Stimulated activated naive CD8-positive, alpha-beta T cell treated with anti-CD3 and anti-CD28 coated beads, Interleukin-15, Interleukin-2, amounts not matched to agents 100 ng/mL and 50 ng/mL, for 24 hours (primary cell): ENCODE measurements around the gene GPBP1.
"Not testable (repeated sequence)": the region's sequence is repeated elsewhere in the genome, so short reads cannot be mapped to it uniquely, and the experiment has no call there.

Experiments used
- H3K27ac Mint-ChIP-seq: one replicate; pipeline ENCODE4 v1.8.0; 2021; ENCODE audit warnings: mild to moderate bottlenecking, mixed read lengths
- H3K27me3 Mint-ChIP-seq: one replicate; pipeline ENCODE4 v1.8.0; 2021; ENCODE audit warnings: mixed read lengths
- H3K36me3 Mint-ChIP-seq: one replicate; pipeline ENCODE4 v1.8.0; 2021; ENCODE audit warnings: low read depth, mixed read lengths
- H3K4me1 Mint-ChIP-seq: one replicate; pipeline ENCODE4 v1.8.0; 2021; ENCODE audit warnings: low read depth, mixed read lengths
- H3K4me3 Mint-ChIP-seq: one replicate; pipeline ENCODE4 v1.8.0; 2021; ENCODE audit warnings: mild to moderate bottlenecking, mixed read lengths
- H3K9me3 Mint-ChIP-seq: one replicate; pipeline ENCODE4 v1.8.0; 2021; ENCODE audit warnings: mixed read lengths

The GPBP1 gene

DNA sequence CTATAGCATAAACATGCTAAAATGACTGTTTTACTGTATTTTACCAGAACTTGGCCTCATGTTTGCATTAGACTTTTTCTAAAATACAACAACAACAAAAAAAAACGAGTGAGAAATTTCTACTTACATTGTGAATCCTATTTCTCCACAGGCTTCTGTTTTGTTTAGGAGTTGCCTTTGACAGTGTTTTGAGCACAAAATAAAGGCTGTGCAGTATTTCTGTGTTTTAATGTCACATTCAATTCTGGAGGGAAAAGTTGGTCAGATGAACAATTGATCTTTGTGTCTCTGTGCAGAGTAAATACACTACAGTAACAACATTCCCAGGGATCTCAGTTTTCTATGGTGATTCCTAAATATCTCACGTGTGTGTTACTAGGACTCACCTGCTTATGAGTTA, 131.1 kb downstream of the GPBP1 start:
- H3K4me3 Mint-ChIP-seq: no peak overlapping the region
- H3K36me3 Mint-ChIP-seq: peaks cover 4% of the 10 kb centered on the region
- peaks cover 5% of the 10 kb centered on the region for H3K27me3 Mint-ChIP-seq
- peaks cover 26% of the 10 kb centered on the region for H3K4me1 Mint-ChIP-seq
- H3K9me3 Mint-ChIP-seq: peaks cover 9% of the 10 kb centered on the region
- H3K27ac Mint-ChIP-seq: no peak overlapping the region

DNA sequence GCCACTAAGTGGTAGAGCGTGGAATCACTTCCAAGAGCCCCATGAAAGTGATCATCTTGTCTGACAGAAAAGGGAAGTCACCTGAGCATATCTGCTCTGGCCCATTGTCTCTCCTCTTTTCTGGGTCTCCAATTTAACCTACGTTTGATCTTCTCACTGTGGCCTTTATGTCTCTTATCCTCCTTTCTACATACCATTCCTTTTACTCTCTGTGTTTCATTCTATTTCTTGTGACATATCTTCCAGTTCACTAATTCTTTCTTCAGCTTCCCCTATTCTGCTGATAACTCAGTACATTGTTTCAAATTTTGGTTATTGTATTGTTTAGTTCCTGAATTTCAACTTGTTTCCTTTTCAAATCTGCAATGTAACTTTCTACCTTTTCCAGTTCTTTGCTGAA, 132.5 kb downstream of the GPBP1 start:
- no peak overlapping the region for H3K27ac Mint-ChIP-seq
- H3K4me1 Mint-ChIP-seq: peaks cover 19% of the 10 kb centered on the region
- peaks cover 9% of the 10 kb centered on the region for H3K9me3 Mint-ChIP-seq
- H3K4me3 Mint-ChIP-seq: no peak overlapping the region
- H3K36me3 Mint-ChIP-seq: peaks cover 4% of the 10 kb centered on the region
- H3K27me3 Mint-ChIP-seq: peaks cover 5% of the 10 kb centered on the region

GRCh38 chr5:57307516-57307915, 133.7 kb downstream of the GPBP1 start:
- Mint-ChIP-seq H3K4me3 (no peak overlapping the region), H3K9me3 (peaks cover 9% of the 10 kb centered on the region), H3K27ac (no peak overlapping the region), H3K4me1 (peaks cover 8% of the 10 kb centered on the region), H3K36me3 (peaks cover 4% of the 10 kb centered on the region), H3K27me3 (peaks cover 5% of the 10 kb centered on the region)

GRCh38 chr5:57309022-57309421, 135.2 kb downstream of the GPBP1 start:
- H3K27ac Mint-ChIP-seq, H3K4me3 Mint-ChIP-seq, H3K4me1 Mint-ChIP-seq, H3K27me3 Mint-ChIP-seq, H3K36me3 Mint-ChIP-seq, H3K9me3 Mint-ChIP-seq: not testable (repeated sequence)

DNA sequence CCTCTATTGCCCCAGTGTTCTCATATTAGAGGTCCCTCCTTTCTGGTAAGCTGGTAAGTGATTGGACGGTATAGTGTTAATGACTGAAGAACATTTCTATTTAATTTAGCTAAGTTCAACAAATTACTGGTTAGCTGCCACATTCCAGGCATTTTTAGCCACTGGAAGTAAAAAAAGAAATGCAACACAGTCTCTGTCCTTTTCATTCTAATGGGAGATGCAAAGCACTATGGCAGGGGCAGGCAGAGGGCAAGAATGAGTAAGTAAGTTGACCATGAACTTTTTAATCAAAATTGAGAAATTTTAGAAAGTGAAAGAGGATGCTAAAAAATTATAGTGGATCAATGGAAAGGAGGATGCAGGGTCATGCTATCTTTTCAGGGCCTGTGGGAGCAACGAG, 137.4 kb downstream of the GPBP1 start:
- H3K36me3 Mint-ChIP-seq: peaks cover 4% of the 10 kb centered on the region
- H3K4me3 Mint-ChIP-seq: no peak overlapping the region
- no peaks in the 10 kb centered on the region for H3K27me3 Mint-ChIP-seq
- no peak overlapping the region for H3K27ac Mint-ChIP-seq
- H3K9me3 Mint-ChIP-seq: peaks cover 8% of the 10 kb centered on the region
- H3K4me1 Mint-ChIP-seq: no peaks in the 10 kb centered on the region

DNA sequence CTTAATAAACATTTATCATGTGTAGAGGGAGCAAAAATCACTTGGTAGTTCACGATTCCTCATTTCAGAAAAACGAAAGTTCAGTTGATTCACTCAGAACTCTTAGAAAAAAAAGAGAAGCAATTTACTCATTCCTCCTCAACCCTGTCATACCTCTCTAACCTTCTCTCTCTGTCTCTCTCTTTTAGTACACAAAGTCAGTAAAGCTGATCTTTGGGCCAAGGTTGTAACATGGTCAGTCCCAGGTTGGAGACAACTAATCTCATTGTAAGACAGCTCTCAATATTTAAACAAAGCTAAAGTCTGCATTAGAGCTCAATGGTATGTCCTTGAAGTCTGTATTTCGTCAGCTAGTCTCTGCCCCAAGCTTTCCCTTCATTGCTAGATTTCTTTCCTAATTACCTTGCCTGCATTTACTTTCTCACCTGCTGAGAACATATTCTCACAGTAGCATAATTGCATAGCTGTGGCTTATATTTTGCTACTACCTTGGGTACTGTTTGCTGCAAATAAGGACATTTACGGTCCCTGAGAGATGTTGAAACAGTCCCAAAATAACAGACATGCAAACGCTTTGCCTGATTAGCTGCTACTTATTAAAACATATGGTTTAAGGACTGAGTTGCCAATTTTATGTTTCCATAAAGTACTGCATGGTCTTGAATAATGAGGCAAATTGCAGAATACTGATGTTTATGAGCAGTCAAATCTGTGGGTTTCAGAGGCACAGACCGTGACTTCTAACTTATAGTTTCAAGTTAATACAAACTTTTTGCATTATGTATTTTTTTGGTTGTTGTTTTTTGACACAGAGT, 138.3 kb downstream of the GPBP1 start:
- H3K4me1 Mint-ChIP-seq: no peaks in the 10 kb centered on the region
- H3K4me3 Mint-ChIP-seq: no peak overlapping the region
- no peaks in the 10 kb centered on the region for H3K36me3 Mint-ChIP-seq
- no peaks in the 10 kb centered on the region for H3K9me3 Mint-ChIP-seq
- no peak overlapping the region for H3K27ac Mint-ChIP-seq
- no peaks in the 10 kb centered on the region for H3K27me3 Mint-ChIP-seq

DNA sequence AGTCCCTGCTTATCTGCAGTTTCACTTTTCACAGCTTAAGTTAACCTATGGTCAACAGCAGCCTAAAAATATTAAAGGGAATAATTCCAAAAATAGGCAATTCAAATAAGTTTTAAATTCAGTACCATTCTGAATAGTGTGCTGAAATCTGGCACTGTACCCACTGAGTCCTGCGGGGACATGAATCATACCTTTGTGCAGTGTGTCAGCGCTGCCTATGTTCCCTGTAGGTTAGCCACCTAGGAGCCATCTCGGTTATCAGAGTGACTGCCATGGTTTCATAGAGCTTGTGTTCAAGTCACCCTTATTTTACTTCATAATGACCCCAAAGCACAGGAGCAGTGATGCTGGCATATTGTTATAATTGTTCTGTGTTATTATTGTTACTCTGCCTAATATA, 139.9 kb downstream of the GPBP1 start:
- Mint-ChIP-seq H3K4me3 (no peak overlapping the region), H3K36me3 (no peaks in the 10 kb centered on the region), H3K27ac (no peak overlapping the region), H3K9me3 (no peaks in the 10 kb centered on the region), H3K4me1 (no peaks in the 10 kb centered on the region), H3K27me3 (no peaks in the 10 kb centered on the region)
